Measurements from ENCODE around the gene TMC6.
A peak's percentile ranks its signal among the peaks of the same experiment; 100 is the strongest.

Gene TMC6

DNA sequence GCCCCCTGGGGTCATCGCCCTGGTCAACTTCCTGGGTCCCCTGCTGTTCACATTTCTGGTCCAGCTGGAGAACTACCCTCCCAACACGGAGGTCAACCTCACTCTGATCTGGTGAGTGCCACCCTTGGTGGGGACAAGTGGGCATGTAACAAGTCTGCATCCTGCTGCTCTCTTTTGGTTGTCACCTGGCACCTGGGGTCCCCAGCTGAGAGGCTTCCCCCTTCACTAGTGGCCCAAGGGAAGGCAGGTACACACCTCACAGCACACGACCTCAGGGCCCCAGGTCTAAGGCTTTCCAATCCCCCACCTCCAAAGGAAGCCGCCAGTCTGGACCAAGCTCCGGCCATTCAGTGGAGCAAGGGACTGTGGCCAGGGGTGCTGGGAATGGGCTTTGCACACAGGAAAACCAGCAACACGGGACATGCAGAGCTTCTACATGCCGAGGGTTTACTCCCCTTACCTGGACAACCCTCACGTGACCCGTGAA lies 6.4 kb upstream of the TMC6 start:
- DNase-seq: no peak

DNA sequence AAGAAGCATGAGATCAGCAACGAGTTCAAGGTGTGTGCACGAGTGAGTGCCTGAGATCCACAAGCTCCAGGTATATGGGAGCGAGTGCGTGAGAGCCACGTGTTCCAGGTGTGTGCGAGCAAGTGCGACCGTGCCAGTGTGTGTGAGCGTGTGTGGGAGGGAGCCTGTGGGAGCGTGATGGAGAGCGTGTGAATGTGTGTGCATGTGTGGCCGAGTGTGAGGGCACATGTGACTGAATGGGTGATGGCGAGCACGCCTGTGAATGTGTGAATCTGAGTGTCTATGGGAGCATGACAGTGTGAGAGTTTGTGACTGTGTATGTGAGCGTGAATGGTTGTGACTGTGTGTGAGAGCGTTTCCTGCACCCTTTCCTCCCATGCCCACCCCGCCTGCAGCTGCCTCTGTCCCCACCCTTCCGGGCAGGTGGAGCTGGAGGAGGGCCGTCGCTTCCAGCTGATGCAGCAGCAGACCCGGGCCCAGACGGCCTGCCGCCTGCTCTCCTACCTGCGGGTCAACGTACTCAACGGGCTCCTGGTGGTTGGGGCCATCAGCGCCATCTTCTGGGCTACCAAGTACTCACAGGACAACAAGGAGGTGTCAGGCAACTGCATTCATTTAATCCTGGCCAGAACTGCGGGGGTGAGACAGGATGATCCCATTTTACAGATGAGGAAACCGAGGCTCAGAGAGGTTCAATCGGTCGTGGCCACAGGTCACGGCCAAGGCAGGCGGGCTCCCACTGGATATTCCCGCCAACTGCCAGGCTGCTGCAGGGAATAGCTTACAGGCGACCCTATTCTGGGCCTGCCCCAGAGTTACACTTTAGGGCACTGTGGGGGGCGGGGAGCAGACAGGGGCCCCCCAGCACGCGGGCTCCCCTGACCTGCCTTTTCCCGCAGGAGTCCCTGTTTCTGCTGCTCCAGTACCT lies 5.7 kb upstream of the TMC6 start:
- DNase-seq: peak; percentile 62

DNA sequence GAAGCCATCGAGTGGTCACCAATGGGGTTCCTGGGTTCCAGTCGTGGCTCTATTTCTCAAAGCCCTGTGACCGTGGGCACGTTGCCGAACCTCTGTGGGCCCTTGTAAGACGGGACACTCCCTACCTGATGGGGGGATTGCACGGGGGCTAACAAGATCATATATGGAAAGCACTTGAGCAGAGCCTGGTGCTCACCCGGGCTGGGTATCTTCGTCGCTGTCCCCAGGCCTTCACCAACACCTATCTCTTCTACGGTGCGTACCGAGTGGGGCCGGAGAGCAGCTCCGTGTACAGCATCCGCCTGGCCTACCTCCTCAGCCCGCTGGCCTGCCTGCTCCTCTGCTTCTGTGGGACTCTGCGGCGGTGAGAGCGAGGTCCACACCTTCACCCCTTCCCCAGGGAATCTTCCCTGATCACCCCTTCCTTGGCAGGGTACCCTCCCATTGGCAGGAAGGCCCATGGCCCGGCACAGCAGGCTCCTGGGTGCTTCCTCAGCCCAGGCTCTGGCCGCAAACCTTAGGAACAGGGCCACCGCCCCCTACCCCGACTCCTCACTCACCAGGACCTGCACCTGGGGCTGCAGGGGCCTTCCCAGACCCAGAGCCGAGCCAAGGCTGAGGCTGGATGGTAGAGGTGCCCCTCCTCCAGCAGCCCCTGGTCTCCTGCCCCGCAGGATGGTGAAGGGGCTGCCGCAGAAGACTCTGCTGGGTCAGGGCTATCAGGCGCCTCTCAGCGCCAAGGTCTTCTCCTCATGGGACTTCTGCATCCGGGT lies 4.8 kb upstream of the TMC6 start:
- no peak for DNase-seq

DNA sequence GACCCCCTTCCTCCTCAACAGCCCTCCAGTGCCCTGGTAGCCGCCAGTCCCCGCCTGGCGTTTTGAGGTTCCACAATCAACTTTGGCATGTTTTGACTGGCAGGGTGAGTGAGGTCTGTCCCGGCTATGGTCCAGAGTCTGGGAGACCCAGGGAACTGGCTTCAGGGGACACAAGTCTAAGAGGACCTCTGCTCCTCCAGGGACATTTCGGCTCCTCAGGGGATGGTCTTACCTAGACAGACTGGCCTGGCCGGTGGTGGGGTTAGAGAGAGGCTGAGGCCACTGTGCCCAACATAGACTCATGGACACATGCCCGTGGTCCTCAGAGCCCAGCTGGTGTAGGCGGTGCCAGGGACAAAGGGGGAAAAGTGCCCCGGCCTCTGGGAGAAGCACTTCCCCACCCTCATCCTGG lies 4.2 kb upstream of the TMC6 start:
- DNase-seq: no peak

DNA sequence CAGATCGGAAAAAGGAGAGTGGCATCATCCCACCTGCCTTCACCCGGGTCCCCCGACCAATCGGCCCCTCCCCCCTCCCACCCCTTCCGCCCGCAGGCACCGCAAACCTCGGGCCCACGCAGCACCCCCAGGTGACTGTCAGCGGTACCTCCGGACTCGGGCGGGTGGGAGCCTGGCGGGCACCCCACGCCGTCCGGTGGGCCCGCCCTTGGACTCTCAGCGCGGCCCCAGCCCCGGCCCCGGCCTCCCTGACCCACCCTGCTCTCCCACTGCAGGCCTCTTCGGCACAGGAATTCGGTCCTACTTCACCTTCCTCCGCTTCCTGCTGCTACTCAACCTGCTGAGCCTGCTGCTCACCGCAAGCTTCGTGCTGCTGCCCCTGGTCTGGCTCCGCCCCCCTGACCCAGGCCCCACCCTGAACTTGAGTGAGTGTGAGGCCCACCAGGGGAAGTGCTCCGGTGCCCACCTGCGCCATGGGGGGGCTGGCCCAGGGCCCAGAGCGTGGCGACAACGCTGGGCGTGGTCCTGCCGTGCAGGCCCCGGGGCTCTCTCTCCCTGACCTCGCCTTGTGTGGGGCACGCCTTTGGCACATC lies 3.6 kb upstream of the TMC6 start:
- no peak for DNase-seq

DNA sequence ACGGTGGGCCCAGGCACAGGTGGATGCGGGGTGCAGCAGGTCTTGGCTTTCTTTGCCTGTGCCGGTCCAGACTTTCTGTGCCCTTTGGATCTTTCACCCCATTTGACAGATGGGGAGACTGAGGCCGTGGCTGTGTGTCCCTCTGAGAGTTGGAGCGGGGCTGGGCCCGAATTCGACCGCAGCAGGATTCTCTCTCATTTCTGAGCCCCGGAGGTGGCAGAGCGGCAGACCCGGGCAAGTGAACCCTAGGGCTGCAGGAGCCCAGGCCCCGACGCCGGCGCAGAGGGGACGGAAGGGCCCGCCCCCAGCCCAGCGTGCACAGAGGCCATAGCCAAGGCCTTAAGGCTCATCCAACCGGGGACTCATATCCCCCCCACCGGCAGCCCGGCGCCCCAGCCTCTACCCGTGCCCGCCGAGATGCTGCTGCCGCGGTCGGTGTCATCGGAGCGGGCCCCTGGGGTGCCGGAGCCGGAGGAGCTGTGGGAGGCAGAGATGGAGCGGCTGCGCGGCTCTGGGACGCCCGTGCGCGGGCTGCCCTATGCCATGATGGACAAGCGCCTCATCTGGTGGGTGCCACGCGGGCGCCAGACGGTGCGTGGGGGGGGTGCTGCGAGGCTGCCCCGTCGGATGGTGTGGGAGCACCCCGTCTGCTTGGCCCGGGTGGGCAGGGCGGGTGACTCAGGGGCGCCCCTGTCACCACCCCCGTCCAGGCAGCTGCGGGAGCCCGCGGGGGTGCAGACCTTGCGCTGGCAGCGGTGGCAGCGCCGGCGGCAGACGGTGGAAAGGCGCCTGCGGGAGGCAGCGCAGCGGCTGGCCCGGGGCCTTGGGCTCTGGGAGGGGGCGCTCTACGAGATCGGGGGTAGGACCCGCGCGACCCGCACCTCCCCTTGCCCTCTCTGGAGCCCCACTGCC lies 2.9 kb upstream of the TMC6 start:
- DNase-seq: no peak

DNA sequence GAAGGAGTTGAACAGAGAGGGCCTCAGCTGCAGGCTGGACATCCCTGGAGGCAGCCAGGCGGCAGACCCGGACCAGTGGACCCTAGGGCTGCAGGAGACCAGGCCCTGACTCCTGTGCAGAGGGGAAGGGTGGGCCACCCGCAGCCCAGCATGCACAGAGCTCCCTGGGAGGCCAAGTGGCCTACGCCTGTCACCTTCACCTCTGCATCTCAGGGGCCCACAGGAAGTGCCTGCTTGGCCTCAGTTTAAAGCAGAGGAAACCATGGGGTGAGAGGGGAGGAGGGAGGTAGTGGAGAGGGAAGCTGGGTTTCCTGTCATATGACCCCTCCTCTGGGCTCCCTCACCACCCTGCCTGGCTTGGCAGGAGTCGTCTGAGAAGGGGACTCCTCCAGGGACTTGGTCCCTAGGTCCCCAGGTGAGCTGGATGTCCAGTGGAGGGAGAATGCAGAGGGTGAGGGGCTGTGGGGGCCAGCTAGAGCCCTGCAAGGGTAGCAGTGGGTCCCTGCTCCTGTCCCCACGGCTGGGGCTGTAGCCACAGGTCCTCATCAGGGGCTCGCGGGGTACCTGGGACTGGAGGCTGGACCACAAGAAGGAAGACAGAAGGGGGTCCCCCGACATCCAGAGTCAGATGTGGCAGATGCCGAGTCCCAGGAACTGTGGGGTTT lies 2.0 kb upstream of the TMC6 start, which contains the start of gene TMC8:
Gene TMC8, plus strand, starts transcription at position 335 of the 665 bp plus-strand sequence. CDS start 818 bp downstream, outside the sequence.
- DNase-seq: no peak

DNA sequence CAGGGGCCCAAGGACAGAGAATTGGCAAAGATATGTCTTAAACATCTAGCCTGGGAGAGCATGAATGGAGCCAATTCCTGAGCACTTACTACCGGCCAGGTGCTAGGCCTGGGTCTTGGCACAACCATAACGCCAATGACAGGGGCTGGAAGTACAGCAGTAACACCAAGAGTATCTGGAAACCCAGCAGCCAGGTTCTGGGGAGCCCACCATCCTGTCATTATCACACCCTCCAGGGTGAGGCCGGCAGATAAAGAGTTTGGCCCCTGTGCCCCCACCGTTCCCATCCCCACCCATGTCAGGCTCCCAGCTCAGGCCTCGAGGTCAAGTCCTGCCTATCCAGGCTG lies 1.5 kb upstream of the TMC6 start:
- DNase-seq: no peak

DNA sequence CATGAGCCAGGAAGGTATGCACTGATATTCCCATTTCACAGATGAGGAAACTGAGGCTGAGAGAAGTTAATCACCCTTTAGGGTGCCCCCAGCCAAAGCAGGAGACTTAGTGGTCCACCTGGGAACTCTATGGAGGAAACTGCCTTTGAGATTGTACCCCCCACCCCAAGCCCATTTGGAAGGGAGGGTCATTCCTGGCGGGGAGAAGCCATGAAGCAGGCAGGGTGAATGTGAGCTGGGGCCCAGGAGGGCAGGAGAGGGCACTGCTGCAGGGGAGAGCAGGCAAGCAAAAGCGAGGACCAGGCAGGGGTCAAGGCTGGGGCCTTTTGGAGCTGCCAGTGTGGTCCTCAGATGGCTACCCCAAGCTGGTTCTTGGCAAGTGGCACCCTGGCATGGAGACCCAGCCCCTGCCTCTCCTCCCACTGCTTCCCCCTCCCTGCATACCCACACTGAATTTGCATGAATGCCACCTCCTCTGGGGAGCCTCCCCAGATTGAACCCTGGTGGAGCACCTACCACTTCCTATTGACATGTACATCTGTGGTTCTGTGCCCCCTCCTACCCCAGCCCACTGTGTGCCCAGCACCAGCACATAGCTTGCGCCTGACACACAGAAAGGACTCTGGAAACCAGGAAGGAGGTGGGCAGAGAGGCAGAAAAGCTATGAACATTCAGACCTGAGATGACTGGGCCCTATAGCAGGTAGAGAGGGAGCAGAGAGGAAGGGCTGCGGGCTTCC lies 965 bp upstream of the TMC6 start:
- no peak for DNase-seq

DNA sequence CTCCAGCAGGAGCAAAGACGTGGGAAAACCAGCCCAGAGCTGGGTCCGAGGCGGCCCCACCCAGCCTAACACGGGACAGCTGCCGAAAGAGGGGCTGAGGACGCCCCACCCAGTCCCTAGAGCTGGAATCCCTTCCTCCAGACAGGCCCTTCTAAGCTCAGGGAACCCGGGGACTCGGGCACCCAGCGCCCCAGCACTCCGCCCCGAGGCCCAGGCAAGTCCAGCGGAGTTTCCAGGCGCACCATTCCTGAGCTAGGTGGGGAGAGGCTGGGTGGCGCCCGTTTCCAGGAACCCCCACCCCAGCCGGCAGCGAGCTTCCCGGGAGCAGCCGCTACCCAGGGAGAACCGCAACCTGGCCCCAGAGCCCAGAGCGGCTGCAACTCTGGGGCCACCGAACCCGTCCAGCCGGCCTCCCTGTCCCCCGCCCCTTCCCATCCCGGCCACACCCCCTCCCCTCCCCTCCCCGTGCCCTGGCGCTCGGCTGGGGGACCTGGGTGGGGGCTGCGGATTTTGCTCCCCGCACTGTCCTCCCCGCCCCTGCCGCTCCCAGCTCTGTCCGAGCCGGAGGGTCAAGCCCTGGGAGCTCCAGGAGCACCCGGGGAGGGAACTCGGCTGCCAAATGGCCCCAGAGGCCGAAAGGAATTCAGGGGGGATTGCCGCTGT lies 536 bp downstream of the TMC6 start:
- no peak for DNase-seq

DNA sequence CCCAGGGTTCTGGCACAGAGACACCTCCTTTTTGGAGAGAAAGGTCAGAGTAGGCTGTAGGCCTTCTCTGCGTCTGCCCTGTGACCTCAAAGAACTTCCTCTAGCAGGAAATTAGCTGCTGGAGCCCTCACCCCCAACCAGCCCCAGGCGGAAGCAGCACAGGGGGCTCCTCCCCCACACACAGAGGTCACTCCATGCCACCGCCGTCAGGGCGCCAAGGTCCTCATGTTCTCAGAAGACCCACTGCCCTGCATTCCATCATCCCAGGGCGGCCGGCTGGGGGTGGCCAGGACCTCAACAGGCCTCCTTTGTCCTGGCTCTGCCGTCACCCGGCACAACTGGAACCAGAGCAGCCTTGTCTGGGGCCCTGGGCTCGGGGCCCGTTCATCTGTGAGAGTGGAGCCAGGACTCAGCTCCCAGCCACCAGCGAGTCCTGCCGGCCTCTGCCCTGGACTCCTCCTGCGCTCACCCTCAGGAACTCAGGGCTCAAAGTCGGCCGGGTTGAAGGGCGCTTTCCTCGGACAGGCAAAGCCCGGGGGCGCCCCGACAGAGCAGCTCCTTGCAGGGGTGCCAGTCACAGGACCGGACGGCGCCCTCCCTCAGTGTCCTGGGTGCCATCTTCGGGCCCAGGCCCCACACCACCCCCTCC lies 1.2 kb downstream of the TMC6 start:
- DNase-seq: no peak

DNA sequence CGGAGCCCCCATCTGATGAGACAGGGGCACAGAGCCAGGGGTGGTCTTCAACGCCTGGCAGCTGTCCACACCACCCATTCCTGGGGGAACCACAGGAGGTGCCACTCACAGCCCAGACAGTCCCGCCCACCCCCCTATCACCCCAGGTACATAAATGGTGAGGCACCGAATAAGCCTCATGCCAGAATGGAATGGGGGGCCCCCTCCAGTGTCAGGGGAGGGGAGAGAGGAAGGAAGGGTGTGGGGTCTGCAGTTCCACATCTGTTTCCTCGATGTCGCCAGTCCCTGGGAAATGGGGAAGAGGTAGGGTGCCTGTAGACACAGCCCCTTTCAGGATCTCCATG lies 1.7 kb downstream of the TMC6 start:
- DNase-seq: no peak

DNA sequence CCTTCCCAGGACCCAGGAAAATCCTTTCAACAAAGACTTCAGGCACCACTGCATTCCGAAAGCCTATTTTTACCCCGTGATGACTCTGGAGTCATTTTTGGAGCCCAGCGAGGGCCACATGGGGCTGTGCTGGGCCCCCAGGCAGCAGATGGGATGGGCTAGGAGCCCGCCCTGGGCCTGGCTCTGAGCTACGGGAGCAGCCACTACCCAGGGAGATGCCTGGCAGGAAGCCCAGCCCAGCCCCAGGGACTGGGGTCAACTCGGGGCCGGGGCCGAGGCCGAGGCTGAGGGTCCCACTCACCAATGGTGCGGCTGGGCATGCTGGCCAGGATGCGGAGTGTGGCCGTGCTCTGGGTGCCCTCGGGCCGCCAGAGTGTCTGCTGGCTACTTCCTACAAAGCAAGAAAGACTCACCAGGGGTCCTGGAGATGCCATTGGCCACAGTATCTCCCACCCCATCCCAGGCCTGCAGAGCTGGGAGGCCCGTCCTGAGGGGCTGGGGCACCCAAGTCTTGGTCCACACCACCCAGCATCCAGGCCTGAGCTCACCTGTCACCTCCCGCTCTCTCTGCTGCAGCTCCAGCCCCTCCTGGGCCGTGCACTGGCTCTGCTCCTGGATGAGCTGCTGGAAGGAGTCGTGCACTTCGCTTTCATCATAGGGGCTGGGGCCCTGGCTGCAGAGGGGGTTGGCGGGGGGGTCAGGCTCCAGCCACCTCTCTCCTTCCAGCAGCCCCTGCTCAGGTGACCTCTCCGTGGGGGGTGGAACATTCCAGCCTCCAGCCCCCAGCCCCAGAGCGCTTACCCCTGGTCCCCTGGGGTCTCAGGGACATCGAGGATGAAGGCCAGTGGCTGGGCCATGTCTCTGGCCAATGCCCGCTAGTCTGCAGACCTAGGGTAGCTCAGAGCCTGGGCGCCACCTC lies 2.3 kb downstream of the TMC6 start:
- no peak for DNase-seq

DNA sequence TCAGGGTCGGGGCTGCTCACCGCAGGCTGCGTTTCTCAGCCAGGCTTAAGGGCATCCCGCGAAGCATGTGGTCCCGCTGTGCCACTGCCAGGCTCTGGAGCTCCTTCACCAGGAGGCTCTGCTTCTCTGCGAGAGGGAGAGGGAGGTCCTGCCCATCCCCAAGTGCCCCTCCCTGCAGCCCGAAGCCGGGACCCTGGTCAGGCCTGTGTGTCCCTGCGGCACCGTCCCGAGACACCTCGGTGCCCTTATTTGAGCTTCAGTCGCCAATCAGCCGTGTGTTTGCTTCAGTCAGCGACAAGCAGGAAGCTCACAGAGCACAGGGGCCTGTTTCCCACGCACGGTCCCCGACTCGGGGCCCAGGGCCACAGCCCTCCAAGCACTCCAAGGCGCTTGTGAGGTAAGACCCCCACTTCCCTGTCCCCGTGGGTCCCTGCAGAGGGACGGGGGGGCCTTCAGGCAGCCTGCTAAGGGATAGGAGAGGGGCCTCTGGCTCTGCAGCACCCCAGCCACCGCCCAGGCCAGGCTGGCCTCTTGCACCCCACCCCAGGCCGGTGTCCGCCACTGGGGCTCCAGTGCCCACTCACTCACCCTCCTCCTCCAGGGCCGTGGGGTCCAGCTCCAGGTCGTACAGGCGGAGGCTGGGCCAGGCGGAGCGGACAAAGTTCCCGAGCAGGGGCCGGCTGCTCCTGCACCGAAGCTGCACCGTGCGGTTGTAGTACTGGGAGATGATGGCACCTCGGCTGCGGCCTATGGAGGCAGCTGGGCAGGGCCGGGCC lies 3.2 kb downstream of the TMC6 start:
- no peak for DNase-seq

DNA sequence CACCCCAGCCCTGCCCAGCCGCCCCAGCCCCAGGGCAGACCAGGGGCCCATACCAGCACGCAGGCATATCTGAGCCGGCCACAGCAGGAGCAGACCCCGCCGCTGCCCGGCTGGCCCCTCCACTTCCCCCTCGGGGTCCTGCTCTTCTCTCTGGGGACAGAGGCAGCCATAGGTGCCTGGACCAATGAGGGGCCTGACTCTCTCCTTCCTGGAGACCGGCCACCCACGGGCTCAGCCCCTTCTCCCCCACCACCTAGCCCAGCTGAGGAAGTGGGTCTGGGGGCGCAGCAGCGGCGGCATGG lies 3.8 kb downstream of the TMC6 start:
- DNase-seq: no peak

DNA sequence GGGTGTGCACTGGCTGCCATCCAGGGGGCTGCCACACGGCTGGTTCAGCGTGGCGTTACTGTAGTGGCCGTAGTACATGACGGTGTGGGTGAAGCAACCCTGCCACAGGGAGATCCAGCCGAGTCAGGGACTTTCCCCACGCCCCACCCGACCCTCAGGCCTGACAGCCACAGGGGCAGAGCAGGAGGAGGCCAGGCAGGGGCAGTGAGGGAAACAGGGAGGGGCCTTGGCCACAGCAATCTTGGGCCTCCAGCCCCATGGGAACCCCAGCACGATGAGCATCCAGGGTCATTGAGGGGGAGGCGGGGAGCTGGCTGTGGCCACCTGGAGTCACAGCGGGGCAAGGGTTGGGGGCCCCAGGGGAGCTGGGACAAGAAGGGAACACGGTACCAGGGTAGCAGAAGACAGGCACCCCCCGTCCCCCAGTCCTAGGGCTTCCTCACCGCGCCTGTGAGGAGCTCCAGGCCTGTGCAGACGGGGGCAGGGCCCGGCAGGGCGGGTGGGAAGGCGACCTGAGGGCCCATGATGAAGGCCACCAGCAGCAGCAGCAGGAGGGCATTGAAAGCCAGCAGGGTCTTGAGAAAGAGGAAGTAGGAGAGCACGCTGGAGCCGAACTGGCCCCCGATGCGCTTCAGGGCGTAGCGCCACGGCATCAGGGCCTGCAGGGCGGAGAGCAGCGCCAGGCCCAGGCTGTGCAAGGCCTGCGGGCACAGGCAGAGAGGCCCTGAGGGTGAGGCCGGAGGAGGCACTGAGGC lies 4.3 kb downstream of the TMC6 start:
- no peak for DNase-seq

DNA sequence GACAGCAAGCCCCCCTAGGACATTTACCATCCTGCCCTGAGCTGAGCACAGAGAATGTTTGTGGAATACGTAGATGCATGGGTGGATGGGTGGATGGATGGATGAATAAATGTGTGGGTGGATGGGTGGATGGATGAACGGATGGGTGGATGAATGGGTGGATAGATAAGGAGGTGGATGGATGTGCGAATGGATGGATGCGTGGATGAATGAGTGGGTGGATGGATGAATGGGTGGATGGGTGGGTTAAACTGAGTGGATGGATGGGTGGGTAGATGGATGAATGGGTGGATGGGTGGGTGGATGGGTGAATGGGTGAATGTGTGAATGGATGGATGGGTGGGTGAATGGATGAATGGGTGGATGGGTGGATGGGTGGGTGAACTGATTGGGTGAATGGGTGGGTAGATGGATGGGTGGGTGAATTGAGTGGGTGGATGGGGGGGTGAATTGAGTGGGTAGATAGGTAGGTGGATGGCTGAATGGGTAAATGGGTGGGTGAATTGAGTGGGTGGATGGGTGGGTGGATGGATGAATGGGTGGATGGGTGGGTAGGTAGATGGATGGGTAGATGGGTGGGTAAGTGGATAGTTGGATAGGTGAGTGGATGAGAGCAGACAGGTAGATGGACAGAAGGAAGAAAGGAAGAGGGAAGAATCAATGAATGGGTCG lies 5.2 kb downstream of the TMC6 start:
- DNase-seq: no peak
